Activated naive CD4-positive, alpha-beta T cell treated with anti-CD3 and anti-CD28 coated beads for 36 hours (primary cell): Measurements from ENCODE around the gene CHCHD5. TPM values are rescaled to one million over a fixed set of nuclear protein-coding genes. Genes with fewer than 3 reads are reported as not detected.

Experiments used
- total RNA-seq, 2 experiments: library from RNA; stranded (reverse); gene quantifications; one replicate each; pipeline ENCODE4 v1.2.3, GENCODE V29; 2021

The CHCHD5 gene
- total RNA-seq, 2 experiments from 2014 or later, result 40.3 to 43.5 TPM

Other genes starting within 250 kb of the CHCHD5 start
- 10 to 100 TPM; 12.5 to 13.0 TPM for gene RGPD8, start 151.0 kb upstream of the CHCHD5 start, total RNA-seq
- gene TTL, start 102.5 kb upstream of the CHCHD5 start, total RNA-seq, result 10 to 100 TPM; 20.2 to 21.3 TPM
- gene POLR1B, start 42.1 kb upstream of the CHCHD5 start, total RNA-seq, result 10 to 100 TPM; 34.5 to 36.1 TPM
- 10 to 100 TPM; 73.1 to 73.5 TPM for gene SLC20A1, start 61.3 kb downstream of the CHCHD5 start, total RNA-seq
- gene NT5DC4, start 136.4 kb downstream of the CHCHD5 start, total RNA-seq, result not detected
- gene CKAP2L, start 180.0 kb downstream of the CHCHD5 start, total RNA-seq, result 10 to 100 TPM; 49.2 to 50.8 TPM
- under 1 TPM; 0.17 to 0.29 TPM for gene IL1A, start 199.9 kb downstream of the CHCHD5 start, total RNA-seq